B cell (primary cell): ENCODE measurements around the gene ATP11B. TPM values are rescaled to one million over a fixed set of nuclear protein-coding genes. Genes with fewer than 3 reads are reported as not detected.

Experiments
- ATAC-seq: fragments of 200-7000 bp; cut with Tn5 transposase; one replicate; pipeline ENCODE4 v1.10.0; 2021; ENCODE audit warnings: low read depth, mild to moderate bottlenecking, moderate number of reproducible peaks, moderate library complexity
- CTCF ChIA-PET: fragments of 350-600 bp; sonication (Branson Sonifier 250); formaldehyde crosslinking; loops from one replicate; lab custom pipeline; 2021; ENCODE audit warnings: antibody characterized with exemption, inconsistent platforms; lab: Charles Lee
- POLR2A ChIA-PET: fragments of 350-600 bp; sonication (Branson Sonifier 250); formaldehyde crosslinking; loops from one replicate; lab custom pipeline; 2021; ENCODE audit warnings: antibody characterized with exemption; lab: Charles Lee
- DNase-seq: peaks from one replicate; pipeline ENCODE4 v3.0.0; 2013
- H2AFZ ChIP-seq: 2 replicates; pipeline ENCODE4 v1.6.1; 2012; ENCODE audit warnings: mild to moderate bottlenecking, low read depth, low read length; ENCODE audit not compliant: insufficient read depth, poor library complexity, severe bottlenecking
- H3K27ac ChIP-seq, 2 donors: 1 replicate in 1 of 2; 2 replicates in 1 of 2; pipeline ENCODE4 v1.5.1; 2012 to 2013; ENCODE audit warnings: low read length in 2 of 2, mild to moderate bottlenecking in 2 of 2, moderate library complexity in 1 of 2
- H3K27me3 ChIP-seq, 4 experiments: fragments of 200-600 bp in 1 of 4; sonication (generic) in 1 of 4; replicated peaks in 1 of 4; 1 replicate in 2 of 4; 2 replicates in 2 of 4; pipeline versions ENCODE4 v1.6.1 to v1.7.0; 2013 to 2016; ENCODE audit warnings: low read length in 3 of 4, mild to moderate bottlenecking in 2 of 4, mixed read lengths in 1 of 4, moderate library complexity in 1 of 4; ENCODE audit not compliant: insufficient read depth in 4 of 4, control insufficient read depth in 3 of 4; ENCODE audit errors: control extremely low read depth in 1 of 4
- H3K36me3 ChIP-seq, 2 experiments: replicated peaks in 1 of 2; 1 replicate in 1 of 2; 2 replicates in 1 of 2; pipeline versions ENCODE4 v1.6.1 to v1.7.1; 2013; ENCODE audit warnings: low read length in 1 of 2; ENCODE audit not compliant: insufficient read depth in 2 of 2, control insufficient read depth in 1 of 2; ENCODE audit errors: control extremely low read depth in 1 of 2, extremely low read depth in 1 of 2
- H3K4me1 ChIP-seq, 2 donors: fragments of 200-600 bp in 1 of 2; sonication (generic) in 1 of 2; 1 replicate in 1 of 2; 2 replicates in 1 of 2; pipeline versions ENCODE4 v1.5.1 to v1.6.1; 2013 to 2017; ENCODE audit warnings: low read length in 2 of 2; ENCODE audit not compliant: control insufficient read depth in 2 of 2, insufficient read depth in 2 of 2
- H3K4me2 ChIP-seq: replicated peaks from 2 replicates; pipeline ENCODE3; 2012; ENCODE audit warnings: mild to moderate bottlenecking, low read depth, low read length; ENCODE audit not compliant: poor library complexity, severe bottlenecking
- H3K4me3 ChIP-seq, 5 experiments: fragments of 200-600 bp in 1 of 5; sonication (generic) in 1 of 5; 1 replicate in 3 of 5; 2 replicates in 2 of 5; pipeline versions ENCODE4 v1.5.1 to v1.7.0; 2011 to 2016; ENCODE audit warnings: low read length in 4 of 5, mild to moderate bottlenecking in 4 of 5, low read depth in 2 of 5, control low read depth in 1 of 5, moderate library complexity in 1 of 5; ENCODE audit not compliant: insufficient read depth in 1 of 5; ENCODE audit errors: control extremely low read depth in 1 of 5, extremely low read depth in 1 of 5
- H3K79me2 ChIP-seq: fragments of 200-600 bp; sonication (generic); one replicate; pipeline ENCODE4 v1.6.0; 2016; ENCODE audit warnings: low read length; ENCODE audit not compliant: control insufficient read depth, insufficient read depth
- H3K9ac ChIP-seq: fragments of 200-600 bp; sonication (generic); 2 replicates; pipeline ENCODE4 v1.6.1; 2017; ENCODE audit warnings: mild to moderate bottlenecking, low read length, moderate library complexity
- H3K9me3 ChIP-seq, 3 donors: one replicate each; pipeline versions ENCODE4 v1.6.1 to v1.7.1; 2013; ENCODE audit warnings: low read length in 2 of 3; ENCODE audit not compliant: control insufficient read depth in 2 of 3, insufficient read depth in 1 of 3; ENCODE audit errors: control extremely low read depth in 1 of 3
- H4K20me1 ChIP-seq: 2 replicates; pipeline ENCODE4 v1.6.0; 2012; ENCODE audit warnings: mild to moderate bottlenecking, low read length; ENCODE audit not compliant: insufficient read depth, control insufficient read depth, poor library complexity, severe bottlenecking
- H3K27ac Mint-ChIP-seq: one replicate; pipeline ENCODE4 v1.8.0; 2021; ENCODE audit warnings: mixed read lengths
- H3K27me3 Mint-ChIP-seq: one replicate; pipeline ENCODE4 v1.8.0; 2021; ENCODE audit warnings: mixed read lengths
- H3K4me1 Mint-ChIP-seq: one replicate; pipeline ENCODE4 v1.8.0; 2021; ENCODE audit warnings: mixed read lengths
- H3K4me3 Mint-ChIP-seq: one replicate; pipeline ENCODE4 v1.8.0; 2021; ENCODE audit warnings: mixed read lengths
- H3K9me3 Mint-ChIP-seq: one replicate; pipeline ENCODE4 v1.8.0; 2022; ENCODE audit warnings: mixed read lengths; ENCODE audit not compliant: insufficient read depth
- EZH2 ChIP-seq: IDR thresholded peaks from 2 replicates; pipeline ENCODE4 v1.6.1; 2012; ENCODE audit warnings: borderline replicate concordance, low read depth, mild to moderate bottlenecking, moderate library complexity, low read length; ENCODE audit not compliant: insufficient read depth, poor library complexity, severe bottlenecking
- WGBS: methylation state at CpG from one replicate; pipeline ENCODE4 v1.1.5; 2013; ENCODE audit warnings: missing lambda C conversion rate; ENCODE audit not compliant: insufficient coverage; 5-methylcytosine and 5-hydroxymethylcytosine counted together
- intact Hi-C: fragments of 100-400 bp; cut with micrococcal nuclease; formaldehyde crosslinking; loops from one replicate; pipeline ENCODE4 v1.10.0; 2022
- polyA plus RNA-seq: library from polyadenylated mRNA; depleted of rRNA; stranded (reverse); fragments of >200 nt; gene quantifications from 2 replicates; pipeline ENCODE4 v1.2.3, GENCODE V29; 2012
- total RNA-seq, 2 donors: library from RNA; stranded (reverse); fragments of 120-200 nt in 1 of 2; gene quantifications; 1 replicate in 1 of 2; 2 replicates in 1 of 2; pipeline versions ENCODE4 v1.2.3 to v1.2.4, GENCODE V29; 2013 to 2022
- TF ChIP-seq, protein P1 (sequence below): fragments of 200-600 bp; IDR thresholded peaks from one replicate; pipeline ENCODE4 v1.8.0; 2022; ENCODE audit warnings: antibody characterized with exemption, mild to moderate bottlenecking

The ATP11B gene
- total and polyA plus RNA-seq, 2 donors (not counting 1 experiment from before 2014, with no cell fraction given): 14.0 to 81.9 TPM

DNA sequence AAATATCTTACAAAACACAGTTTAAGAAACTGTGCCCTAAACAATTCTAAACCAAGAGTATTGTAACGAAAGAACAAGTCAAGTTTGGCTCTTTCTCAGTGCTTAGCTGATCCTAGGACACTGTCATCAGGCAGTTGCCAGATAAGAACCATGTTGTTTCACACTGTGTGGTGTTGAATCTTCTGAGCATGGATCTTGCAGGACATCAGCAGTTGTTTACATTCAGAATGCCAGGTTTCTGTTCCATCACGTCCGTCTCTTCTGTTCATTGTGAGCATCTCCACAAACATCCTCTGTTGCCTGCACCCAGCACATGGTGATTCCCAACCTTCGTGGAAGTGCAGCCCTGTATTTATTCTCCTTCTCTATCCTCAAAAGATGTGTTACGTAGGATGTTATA, 119.2 kb downstream of the ATP11B start:
- CTCF ChIA-PET: no interaction called here
- H3K27ac ChIP-seq: no peak overlapping the region
- POLR2A ChIA-PET: no interaction called here
- no peaks in the 10 kb centered on the region for H3K27me3 Mint-ChIP-seq
- H3K27me3 ChIP-seq: no peaks in the 10 kb centered on the region
- ATAC-seq (no peak), DNase-seq (no peak)
- no peaks in the 10 kb centered on the region for H3K9me3 Mint-ChIP-seq
- H3K9ac ChIP-seq: no peak overlapping the region
- H3K4me3 Mint-ChIP-seq: no peak overlapping the region
- WGBS: 90% methylated on average over 3 of the region's 5 CpGs
- intact Hi-C loops: no loop called here
- peaks cover 2% of the 10 kb centered on the region for H3K4me1 Mint-ChIP-seq
- no peaks in the 10 kb centered on the region for H3K9me3 ChIP-seq
- no peaks in the 10 kb centered on the region for H4K20me1 ChIP-seq
- H3K27ac Mint-ChIP-seq: no peak overlapping the region
- H3K4me3 ChIP-seq: no peak overlapping the region
- H3K36me3 ChIP-seq: peaks cover 6 to 20% of the 10 kb centered on the region in 2 experiments
- H2AFZ ChIP-seq: no peak overlapping the region
- H3K79me2 ChIP-seq: no peaks in the 10 kb centered on the region
- peaks cover 0 to 3% of the 10 kb centered on the region in 2 donors for H3K4me1 ChIP-seq
- H3K4me2 ChIP-seq: no peak overlapping the region
- no peak for TF ChIP-seq EZH2
- TF ChIP-seq, protein P1, sequence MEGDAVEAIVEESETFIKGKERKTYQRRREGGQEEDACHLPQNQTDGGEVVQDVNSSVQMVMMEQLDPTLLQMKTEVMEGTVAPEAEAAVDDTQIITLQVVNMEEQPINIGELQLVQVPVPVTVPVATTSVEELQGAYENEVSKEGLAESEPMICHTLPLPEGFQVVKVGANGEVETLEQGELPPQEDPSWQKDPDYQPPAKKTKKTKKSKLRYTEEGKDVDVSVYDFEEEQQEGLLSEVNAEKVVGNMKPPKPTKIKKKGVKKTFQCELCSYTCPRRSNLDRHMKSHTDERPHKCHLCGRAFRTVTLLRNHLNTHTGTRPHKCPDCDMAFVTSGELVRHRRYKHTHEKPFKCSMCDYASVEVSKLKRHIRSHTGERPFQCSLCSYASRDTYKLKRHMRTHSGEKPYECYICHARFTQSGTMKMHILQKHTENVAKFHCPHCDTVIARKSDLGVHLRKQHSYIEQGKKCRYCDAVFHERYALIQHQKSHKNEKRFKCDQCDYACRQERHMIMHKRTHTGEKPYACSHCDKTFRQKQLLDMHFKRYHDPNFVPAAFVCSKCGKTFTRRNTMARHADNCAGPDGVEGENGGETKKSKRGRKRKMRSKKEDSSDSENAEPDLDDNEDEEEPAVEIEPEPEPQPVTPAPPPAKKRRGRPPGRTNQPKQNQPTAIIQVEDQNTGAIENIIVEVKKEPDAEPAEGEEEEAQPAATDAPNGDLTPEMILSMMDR: no peak

DNA sequence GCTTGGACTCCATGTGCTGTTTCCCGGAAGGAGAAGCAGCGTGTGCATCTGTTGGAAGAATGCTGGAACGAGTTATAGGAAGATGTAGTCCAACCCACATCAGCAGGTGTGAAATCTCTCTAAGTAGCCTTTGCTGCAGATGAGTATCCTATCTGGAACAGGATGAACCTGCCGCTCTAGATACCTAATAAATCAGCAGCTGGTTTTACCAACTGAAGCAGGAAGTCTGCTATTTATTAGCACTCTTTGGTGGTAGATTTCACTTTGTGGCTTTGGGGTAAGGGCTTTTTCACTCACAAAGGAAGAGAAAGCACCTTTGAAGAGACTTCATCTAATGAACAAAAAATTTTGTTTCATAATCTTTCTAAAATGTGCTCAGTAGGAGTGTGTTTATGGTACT, 120.6 kb downstream of the ATP11B start:
- peaks cover 0 to 3% of the 10 kb centered on the region in 2 donors for H3K4me1 ChIP-seq
- no peaks in the 10 kb centered on the region for H3K27me3 ChIP-seq
- 30% methylated on average over 3 of the region's 4 CpGs for WGBS
- Mint-ChIP-seq H3K27ac (no peak overlapping the region), H3K27me3 (no peaks in the 10 kb centered on the region), H3K4me1 (peaks cover 2% of the 10 kb centered on the region), H3K4me3 (no peak overlapping the region), H3K9me3 (no peaks in the 10 kb centered on the region)
- ChIA-PET CTCF (no interaction called here), POLR2A (no interaction called here)
- no peak overlapping the region for H2AFZ ChIP-seq
- H3K4me3 ChIP-seq: no peak overlapping the region
- TF ChIP-seq EZH2: no peak
- no peaks in the 10 kb centered on the region for H4K20me1 ChIP-seq
- DNase-seq (no peak), ATAC-seq (no peak)
- no peaks in the 10 kb centered on the region for H3K79me2 ChIP-seq
- intact Hi-C loops: no loop called here
- no peaks in the 10 kb centered on the region for H3K9me3 ChIP-seq
- no peak overlapping the region for H3K4me2 ChIP-seq
- no peak overlapping the region for H3K27ac ChIP-seq
- H3K36me3 ChIP-seq: peaks cover 9 to 25% of the 10 kb centered on the region in 2 experiments
- no peak overlapping the region for H3K9ac ChIP-seq
